ENCODE measurements around the gene SYNE2. TPM values are rescaled to one million over a fixed set of nuclear protein-coding genes. Genes with fewer than 3 reads are reported as not detected.

SYNE2 gene
- total RNA-seq, 1 experiment from 2014 or later = 37.5 TPM

DNA sequence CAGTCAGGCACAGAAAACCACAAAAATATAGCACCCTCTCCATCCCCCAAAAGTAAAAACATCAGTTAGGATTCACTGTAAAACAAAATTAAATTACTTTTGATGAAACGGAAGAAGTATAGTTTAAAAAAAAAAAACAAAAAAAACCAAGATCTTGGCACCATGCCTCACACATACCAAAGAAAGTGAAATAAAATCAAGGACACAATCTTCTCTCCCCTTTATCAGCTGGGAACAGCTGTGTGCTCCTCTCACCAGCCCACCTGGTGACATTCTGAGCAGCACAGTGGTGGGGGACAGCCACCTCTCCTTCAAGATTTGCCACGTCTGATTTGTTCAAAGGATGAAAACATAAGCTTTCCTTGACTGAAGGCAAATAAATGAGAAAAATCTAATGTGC, 385.8 kb downstream of the SYNE2 start:
- POLR2A ChIA-PET = no interaction called here
- Histone ChIP-seq H3K4me1 (ENCODE audit: control insufficient read depth, insufficient read depth, low read length) (no peaks in the 10 kb centered on the region), H3K4me3 (ENCODE audit: low read depth in 2 of 2, low read length in 2 of 2) (no peak overlapping the region), H3K27me3 (ENCODE audit: control insufficient read depth, insufficient read depth, low read length) (no peaks in the 10 kb centered on the region), H3K27ac (ENCODE audit: low read length) (no peak overlapping the region), H3K36me3 (ENCODE audit: control insufficient read depth, insufficient read depth, low read length) (no peaks in the 10 kb centered on the region), H3K9me3 (ENCODE audit: control insufficient read depth, insufficient read depth, low read depth, low read length) (no peaks in the 10 kb centered on the region)
- ATAC-seq = no peak
- intact Hi-C loops (cut with micrococcal nuclease; ENCODE audit: unreplicated experiment) (no loop called here), in situ Hi-C loops (cut with HindIII; ENCODE audit: low pct_unique_long_range_greater_than_20kb, low sequenced_read_pairs) (no loop called here)
- TF ChIP-seq POLR2AphosphoS5 (IDR thresholded peaks at IDR 0.05; ENCODE audit: low read depth, low read length) (no peak), REST (IDR thresholded peaks at IDR 0.05; ENCODE audit: insufficient read depth in 1 of 2, low read depth in 2 of 2, low read length in 1 of 2) (no peak), SIN3A (IDR thresholded peaks at IDR 0.05; ENCODE audit: borderline replicate concordance, insufficient read depth, low read depth, low read length) (no peak), TCF7L2 (IDR thresholded peaks at IDR 0.05; ENCODE audit: low read depth, low read length) (no peak)
- TF ChIP-seq, protein P1, sequence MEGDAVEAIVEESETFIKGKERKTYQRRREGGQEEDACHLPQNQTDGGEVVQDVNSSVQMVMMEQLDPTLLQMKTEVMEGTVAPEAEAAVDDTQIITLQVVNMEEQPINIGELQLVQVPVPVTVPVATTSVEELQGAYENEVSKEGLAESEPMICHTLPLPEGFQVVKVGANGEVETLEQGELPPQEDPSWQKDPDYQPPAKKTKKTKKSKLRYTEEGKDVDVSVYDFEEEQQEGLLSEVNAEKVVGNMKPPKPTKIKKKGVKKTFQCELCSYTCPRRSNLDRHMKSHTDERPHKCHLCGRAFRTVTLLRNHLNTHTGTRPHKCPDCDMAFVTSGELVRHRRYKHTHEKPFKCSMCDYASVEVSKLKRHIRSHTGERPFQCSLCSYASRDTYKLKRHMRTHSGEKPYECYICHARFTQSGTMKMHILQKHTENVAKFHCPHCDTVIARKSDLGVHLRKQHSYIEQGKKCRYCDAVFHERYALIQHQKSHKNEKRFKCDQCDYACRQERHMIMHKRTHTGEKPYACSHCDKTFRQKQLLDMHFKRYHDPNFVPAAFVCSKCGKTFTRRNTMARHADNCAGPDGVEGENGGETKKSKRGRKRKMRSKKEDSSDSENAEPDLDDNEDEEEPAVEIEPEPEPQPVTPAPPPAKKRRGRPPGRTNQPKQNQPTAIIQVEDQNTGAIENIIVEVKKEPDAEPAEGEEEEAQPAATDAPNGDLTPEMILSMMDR (IDR thresholded peaks at IDR 0.05) = no peak
- DNase-seq (ENCODE audit: low read depth, low spot score) = no peak
- CTCF ChIA-PET = no interaction called here
- no TSS peak for BruUV-seq (replicated peaks)

DNA sequence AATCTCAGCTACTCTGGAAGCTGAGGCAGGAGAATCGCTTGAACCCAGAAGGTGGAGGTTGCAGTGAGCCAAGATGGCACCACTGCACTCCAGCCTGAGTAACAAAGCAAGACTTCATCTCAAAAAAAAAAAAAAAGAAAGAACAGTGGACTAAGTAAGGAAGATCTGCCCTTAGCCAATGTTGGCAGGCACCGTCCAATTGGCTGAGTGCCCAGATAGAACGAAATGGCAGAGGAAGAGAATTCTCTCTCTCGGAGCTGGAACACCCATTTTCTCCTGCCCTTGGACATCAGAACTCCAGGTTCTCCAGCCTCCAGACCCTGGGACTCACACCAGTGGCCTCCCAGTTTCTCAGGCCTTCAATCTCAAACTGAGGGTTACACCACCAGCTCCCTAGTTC, 391.5 kb downstream of the SYNE2 start:
- Histone ChIP-seq H3K4me3 (ENCODE audit: low read depth in 2 of 2, low read length in 2 of 2) (no peak overlapping the region), H3K4me1 (ENCODE audit: control insufficient read depth, insufficient read depth, low read length) (no peaks in the 10 kb centered on the region), H3K36me3 (ENCODE audit: control insufficient read depth, insufficient read depth, low read length) (no peaks in the 10 kb centered on the region), H3K27me3 (ENCODE audit: control insufficient read depth, insufficient read depth, low read length) (no peaks in the 10 kb centered on the region), H3K27ac (ENCODE audit: low read length) (no peak overlapping the region), H3K9me3 (ENCODE audit: control insufficient read depth, insufficient read depth, low read depth, low read length) (no peaks in the 10 kb centered on the region)
- no TSS peak for BruUV-seq (replicated peaks)
- CTCF ChIA-PET = no interaction called here
- no peak for DNase-seq (ENCODE audit: low read depth, low spot score)
- TF ChIP-seq REST (IDR thresholded peaks at IDR 0.05; ENCODE audit: insufficient read depth in 1 of 2, low read depth in 2 of 2, low read length in 1 of 2) = no peak
- no peak for TF ChIP-seq TCF7L2 (IDR thresholded peaks at IDR 0.05; ENCODE audit: low read depth, low read length)
- no peak for TF ChIP-seq SIN3A (IDR thresholded peaks at IDR 0.05; ENCODE audit: borderline replicate concordance, insufficient read depth, low read depth, low read length)
- TF ChIP-seq, protein P1 (IDR thresholded peaks at IDR 0.05) = no peak
- no peak for TF ChIP-seq POLR2AphosphoS5 (IDR thresholded peaks at IDR 0.05; ENCODE audit: low read depth, low read length)
- in situ Hi-C loops (cut with HindIII; ENCODE audit: low pct_unique_long_range_greater_than_20kb, low sequenced_read_pairs) (no loop called here), intact Hi-C loops (cut with micrococcal nuclease; ENCODE audit: unreplicated experiment) (no loop called here)
- no peak for ATAC-seq
- POLR2A ChIA-PET = no interaction called here

Data from Panc1 (cell line).